Measurements from ENCODE around the gene CLSTN2. TPM values are rescaled to one million over a fixed set of nuclear protein-coding genes. Genes with fewer than 3 reads are reported as not detected.

Gene CLSTN2
- total and polyA plus RNA-seq, 2 of the 8 experiments (the other 6 are each of a cell fraction or from before 2014, with no cell fraction given) = 0.39 to 0.52 TPM

DNA sequence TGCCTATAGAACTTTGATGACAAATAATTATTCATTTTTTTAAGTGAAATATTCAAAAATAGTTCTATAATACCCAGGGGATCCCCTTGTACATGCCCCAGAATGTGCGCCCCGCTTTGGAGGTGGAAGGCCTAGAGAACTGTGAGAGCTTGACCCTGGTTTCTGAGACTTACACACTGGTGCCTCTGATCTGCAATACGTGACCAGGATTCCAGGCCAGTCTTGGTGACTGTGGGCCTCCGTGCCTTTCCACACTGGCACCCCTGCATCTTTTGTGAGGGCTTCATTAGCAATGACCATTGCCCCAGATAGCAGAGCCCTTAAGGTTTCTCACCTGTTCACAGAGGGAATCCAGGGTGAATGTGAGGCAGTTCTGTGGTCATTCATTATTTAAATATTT, 44.0 kb downstream of the CLSTN2 start:
- Histone ChIP-seq H4K8ac (ENCODE audit: extremely low read depth, insufficient read depth, low read length) (no peak overlapping the region; the same call in 1 of the 2 replicates), H3K23ac (ENCODE audit: insufficient read length) (no peak overlapping the region), H3K36me3 (ENCODE audit: control insufficient read depth in 2 of 4, insufficient read depth in 4 of 4, low read length in 3 of 4) (no peaks in the 10 kb centered on the region), H3K18ac (ENCODE audit: extremely low read depth, low read length) (no peak overlapping the region), H2BK12ac (ENCODE audit: low read depth, low read length) (no peak overlapping the region), H3K56ac (replicated peaks; ENCODE audit: insufficient read length, low read depth, low read length) (no peak overlapping the region), H3K27ac (ENCODE audit: low read depth, low read length) (no peak overlapping the region), H4K5ac (ENCODE audit: insufficient read length, low read depth, low read length) (no peak overlapping the region), H2AK5ac (ENCODE audit: low read depth, low read length) (no peak overlapping the region), H3K4me2 (ENCODE audit: insufficient read depth in 1 of 2, low read depth in 2 of 2, low read length in 2 of 2) (no peak overlapping the region), H2BK5ac (ENCODE audit: low read depth, low read length) (no peak overlapping the region), H4K20me1 (replicated peaks in 1 of 2; ENCODE audit: control insufficient read depth in 1 of 2, insufficient read depth in 2 of 2, low read length in 2 of 2) (no peaks in the 10 kb centered on the region), H3K23me2 (ENCODE audit: low read depth, low read length) (no peaks in the 10 kb centered on the region), H2BK20ac (ENCODE audit: low read length) (no peak overlapping the region), H4K91ac (replicated peaks; ENCODE audit: insufficient read length, low read length) (no peak overlapping the region), H3K4me3 (ENCODE audit: extremely low read depth in 1 of 4, insufficient read depth in 2 of 4, low read depth in 3 of 4, low read length in 4 of 4) (no peak overlapping the region), H3K9me3 (ENCODE audit: insufficient read depth in 2 of 2, low read depth in 1 of 2, low read length in 1 of 2) (no peaks in the 10 kb centered on the region), H3K14ac (ENCODE audit: insufficient read length) (no peak overlapping the region), H2AFZ (ENCODE audit: low read length) (no peak overlapping the region), H3K27me3 (replicated peaks in 1 of 4; ENCODE audit: control insufficient read depth in 3 of 4, extremely low read depth in 1 of 4, insufficient read depth in 3 of 4, low read length in 3 of 4) (no peaks in the 10 kb centered on the region), H2BK120ac (replicated peaks; ENCODE audit: low read depth, low read length) (no peak overlapping the region), H3K9ac (replicated peaks in 1 of 4; ENCODE audit: extremely low read depth in 1 of 4, low read depth in 3 of 4, low read length in 3 of 4) (no peak overlapping the region), H3K79me1 (ENCODE audit: low read depth, low read length) (no peaks in the 10 kb centered on the region), H3K4me1 (replicated peaks in 1 of 4; ENCODE audit: control insufficient read depth in 3 of 4, insufficient read depth in 4 of 4, low read length in 3 of 4) (no peaks in the 10 kb centered on the region), H2BK15ac (ENCODE audit: low read length) (no peak overlapping the region), H3K4ac (replicated peaks; ENCODE audit: insufficient read length, low read depth, low read length) (no peak overlapping the region), H3K79me2 (ENCODE audit: control insufficient read depth in 1 of 2, insufficient read depth in 2 of 2, low read length in 2 of 2) (no peaks in the 10 kb centered on the region)
- TF ChIP-seq EP300 (IDR thresholded peaks at IDR 0.05; ENCODE audit: borderline replicate concordance in 1 of 2, low read depth in 2 of 2, low read length in 2 of 2) (no peak), SP1 (IDR thresholded peaks at IDR 0.05; ENCODE audit: low read depth, low read length) (no peak), MAFK (IDR thresholded peaks at IDR 0.05; ENCODE audit: low read depth, low read length) (no peak), SP4 (IDR thresholded peaks at IDR 0.05; ENCODE audit: low read length) (no peak), CBX5 (IDR thresholded peaks at IDR 0.05; ENCODE audit: low read depth, low read length) (no peak), EGR1 (IDR thresholded peaks at IDR 0.05; ENCODE audit: borderline replicate concordance, low read depth, low read length) (no peak), PHF8 (conservative IDR thresholded peaks at IDR 0.05; ENCODE audit: low read depth, low read length) (no peak), JUN (IDR thresholded peaks at IDR 0.05; ENCODE audit: low read depth, low read length) (no peak), ZNF274 (IDR thresholded peaks at IDR 0.05; ENCODE audit: borderline replicate concordance, extremely low read depth, low read length) (no peak), NRF1 (IDR thresholded peaks at IDR 0.05; ENCODE audit: low read depth, low read length) (no peak), CTBP2 (IDR thresholded peaks at IDR 0.05; ENCODE audit: borderline replicate concordance, insufficient read depth, insufficient read length, low read length) (no peak), TBP (IDR thresholded peaks at IDR 0.05; ENCODE audit: low read depth, low read length) (no peak), CEBPB (IDR thresholded peaks at IDR 0.05; ENCODE audit: low read depth, low read length) (no peak), CHD2 (IDR thresholded peaks at IDR 0.05; ENCODE audit: low read length) (no peak)
- ChIA-PET POLR2A (ENCODE audit: partially characterized antibody) (no interaction called here), CTCF (ENCODE audit: partially characterized antibody) (interaction anchor here (0.6 to 2.0 kb wide), 6 partner anchors 13 to 149 kb away, joined by 3 to 4 read pairs (median 3); no protein-coding TSS in a partner anchor)
- WGBS, 2 experiments (ENCODE audit: extremely low coverage in 1 of 2, insufficient coverage in 1 of 2, insufficient read length in 1 of 2, insufficient replicate concordance in 2 of 2, low coverage in 1 of 2, low lambda C conversion rate in 2 of 2, missing lambda C conversion rate in 1 of 2) = 86% methylated on average over 4 of the region's 4 CpGs; no CpG with 5 or more reads in 1 of the 2 experiments
- no peak for FAIRE-seq
- peak in 1 of 2 experiments; percentile 6 for DNase-seq (ENCODE audit: low read depth in 1 of 2, low spot score in 2 of 2)

Measured in H1 (cell line).